ENCODE measurements around the gene UBA5. TPM values are rescaled to one million over a fixed set of nuclear protein-coding genes. Genes with fewer than 3 reads are reported as not detected.

The UBA5 gene
- polyA plus RNA-seq, 3 donors, result 9.3 to 19.5 (median 13.8) TPM

GRCh38 chr3:132679911-132680310 is 19.8 kb downstream of the UBA5 start:
- H3K9me3 ChIP-seq (replicated peaks in 1 of 2; ENCODE audit: control insufficient read depth in 1 of 2, insufficient read depth in 1 of 2, low read length in 2 of 2), result no peaks in the 10 kb centered on the region
- H3K36me3 Mint-ChIP-seq, result peaks cover 44 to 49% of the 10 kb centered on the region in 2 donors
- no peaks in the 10 kb centered on the region for H3K27me3 ChIP-seq (ENCODE audit: control insufficient read depth in 2 of 2, insufficient read depth in 2 of 2, low read length in 2 of 2)
- no peak overlapping the region for H3K9ac ChIP-seq (ENCODE audit: insufficient read depth, low read length, poor library complexity, severe bottlenecking)
- no peak overlapping the region for H2AFZ ChIP-seq (ENCODE audit: insufficient read depth, low read depth, low read length, poor library complexity, severe bottlenecking)
- no peak overlapping the region for H3K27ac Mint-ChIP-seq
- no peaks in the 10 kb centered on the region for H3K4me1 ChIP-seq (ENCODE audit: control insufficient read depth in 1 of 2, insufficient read depth in 2 of 2, low read length in 2 of 2)
- H3K27me3 Mint-ChIP-seq (ENCODE audit: low read depth in 3 of 3), result no peaks in the 10 kb centered on the region
- no peaks in the 10 kb centered on the region for H3K79me2 ChIP-seq (ENCODE audit: insufficient read depth, low read length)
- no peak overlapping the region for H3K27ac ChIP-seq (ENCODE audit: low read depth in 1 of 2, low read length in 2 of 2)
- H3K4me1 Mint-ChIP-seq, result no peaks in the 10 kb centered on the region
- DNase-seq, result no peak
- no peak overlapping the region for H3K4me3 ChIP-seq (replicated peaks in 1 of 3; ENCODE audit: low read depth in 2 of 3, low read length in 3 of 3)
- 93% methylated on average over 3 of the region's 5 CpGs for WGBS (ENCODE audit: insufficient coverage)
- H3K9me3 Mint-ChIP-seq, result no peaks in the 10 kb centered on the region
- H3K4me3 Mint-ChIP-seq, result no peak overlapping the region
- no peak for TF ChIP-seq CTCF (IDR thresholded peaks at IDR 0.05)
- no peaks in the 10 kb centered on the region for H4K20me1 ChIP-seq (ENCODE audit: insufficient read depth, low read length)
- peaks cover 62 to 97% of the 10 kb centered on the region in 2 donors for H3K36me3 ChIP-seq (replicated peaks in 1 of 2; ENCODE audit: control insufficient read depth in 1 of 2, insufficient read depth in 2 of 2, low read length in 2 of 2)
- intact Hi-C loops (cut with micrococcal nuclease), result no loop called here
- no peak overlapping the region for H3K4me2 ChIP-seq (replicated peaks; ENCODE audit: extremely low read depth, low read length, poor library complexity, severe bottlenecking)

GRCh38 chr3:132681421-132681820 is 21.3 kb downstream of the UBA5 start:
- Mint-ChIP-seq H3K36me3 (peaks cover 42 to 51% of the 10 kb centered on the region in 2 donors), H3K9me3 (no peaks in the 10 kb centered on the region), H3K4me3 (no peak overlapping the region), H3K4me1 (no peaks in the 10 kb centered on the region), H3K27me3 (ENCODE audit: low read depth in 3 of 3) (no peaks in the 10 kb centered on the region), H3K27ac (no peak overlapping the region)
- H3K4me1 ChIP-seq (ENCODE audit: control insufficient read depth in 1 of 2, insufficient read depth in 2 of 2, low read length in 2 of 2), result no peaks in the 10 kb centered on the region
- intact Hi-C loops (cut with micrococcal nuclease), result no loop called here
- H2AFZ ChIP-seq (ENCODE audit: insufficient read depth, low read depth, low read length, poor library complexity, severe bottlenecking), result no peak overlapping the region
- no peak overlapping the region for H3K27ac ChIP-seq (ENCODE audit: low read depth in 1 of 2, low read length in 2 of 2)
- no peaks in the 10 kb centered on the region for H4K20me1 ChIP-seq (ENCODE audit: insufficient read depth, low read length)
- peaks cover 62 to 95% of the 10 kb centered on the region in 2 donors for H3K36me3 ChIP-seq (replicated peaks in 1 of 2; ENCODE audit: control insufficient read depth in 1 of 2, insufficient read depth in 2 of 2, low read length in 2 of 2)
- H3K4me2 ChIP-seq (replicated peaks; ENCODE audit: extremely low read depth, low read length, poor library complexity, severe bottlenecking), result no peak overlapping the region
- H3K79me2 ChIP-seq (ENCODE audit: insufficient read depth, low read length), result no peaks in the 10 kb centered on the region
- WGBS (ENCODE audit: insufficient coverage), result no CpG with 5 or more reads among the region's 3 CpGs
- no peak overlapping the region for H3K4me3 ChIP-seq (replicated peaks in 1 of 3; ENCODE audit: low read depth in 2 of 3, low read length in 3 of 3)
- no peak for TF ChIP-seq CTCF (IDR thresholded peaks at IDR 0.05)
- no peak for DNase-seq
- H3K9me3 ChIP-seq (replicated peaks in 1 of 2; ENCODE audit: control insufficient read depth in 1 of 2, insufficient read depth in 1 of 2, low read length in 2 of 2), result no peaks in the 10 kb centered on the region
- H3K27me3 ChIP-seq (ENCODE audit: control insufficient read depth in 2 of 2, insufficient read depth in 2 of 2, low read length in 2 of 2), result no peaks in the 10 kb centered on the region
- no peak overlapping the region for H3K9ac ChIP-seq (ENCODE audit: insufficient read depth, low read length, poor library complexity, severe bottlenecking)

Measured in CD14-positive monocyte (primary cell).